HepG2 (cell line): Measurements from ENCODE around the gene SLC9A8. TPM values are rescaled to one million over a fixed set of nuclear protein-coding genes. Genes with fewer than 3 reads are reported as not detected.

ENCODE experiments used
- ATAC-seq: fragments of 200-7000 bp; cut with Tn5 transposase; 3 replicates; pipeline ENCODE4 v1.9.1; 2020; ENCODE audit warnings: mild to moderate bottlenecking, moderate library complexity
- BruUV-seq: library from RNA; stranded (reverse); fragments of 400-500 nt; replicated peaks from 2 replicates; lab custom pipeline; 2021; lab: Mats Ljungman, UMichigan
- CTCF ChIA-PET: fragments of 300-600 bp; formaldehyde crosslinking; extraction: SDS; loops from one replicate; lab custom pipeline; 2021; ENCODE audit warnings: low total read pairs, inconsistent platforms, low intra/inter-chr PET ratio; lab: Yijun Ruan, JAX
- POLR2A ChIA-PET: fragments of 350-600 bp; sonication (Branson Sonifier 250); formaldehyde crosslinking; loops from one replicate; lab custom pipeline; 2020; ENCODE audit warnings: antibody characterized with exemption, inconsistent platforms; lab: Yijun Ruan, JAX
- DNase-seq: peaks from one replicate; pipeline ENCODE4 v3.0.0-alpha.2; 2015; ENCODE audit warnings: low spot score
- FAIRE-seq: peaks from 3 replicates; lab custom pipeline; 2011; peaks lifted over from hg19 to GRCh38; lab: Jason Lieb, UNC
- H2AFZ ChIP-seq: one replicate; pipeline ENCODE4 v1.6.1; 2011; ENCODE audit warnings: low read length, inconsistent platforms
- H3K27ac ChIP-seq: fragments of 300-600 bp; 3 replicates; pipeline ENCODE4 v1.8.0; 2011; ENCODE audit warnings: mixed run types, mild to moderate bottlenecking, mixed read lengths, low read length, inconsistent platforms; ENCODE audit not compliant: insufficient read depth; ENCODE audit errors: extremely low read length
- H3K27me3 ChIP-seq, 2 experiments: fragments of 200-600 bp in 1 of 2; 2 replicates in 1 of 2; 3 replicates in 1 of 2; pipeline versions ENCODE4 v1.6.0 to v1.8.0; 2011; ENCODE audit warnings: low read length in 2 of 2, mild to moderate bottlenecking in 2 of 2, moderate library complexity in 2 of 2, inconsistent platforms in 1 of 2; ENCODE audit not compliant: insufficient read depth in 2 of 2, control insufficient read depth in 1 of 2
- H3K36me3 ChIP-seq, 2 experiments: fragments of 200-600 bp in 1 of 2; replicated peaks in 1 of 2; 2 replicates in 1 of 2; 3 replicates in 1 of 2; pipeline versions ENCODE4 v1.5.1 to v1.8.0; 2011; ENCODE audit warnings: low read length in 2 of 2, inconsistent platforms in 1 of 2; ENCODE audit not compliant: insufficient read depth in 2 of 2, control insufficient read depth in 1 of 2
- H3K4me1 ChIP-seq: 2 replicates; pipeline ENCODE4 v1.5.1; 2012; ENCODE audit warnings: low read length, inconsistent platforms; ENCODE audit not compliant: insufficient read depth
- H3K4me2 ChIP-seq: 2 replicates; pipeline ENCODE4 v1.6.0; 2011; ENCODE audit warnings: low read depth, low read length, inconsistent platforms
- H3K4me3 ChIP-seq, 3 experiments: fragments of 200-600 bp in 1 of 3; sonication (generic), shearing (Covaris generic) in 1 of 3; replicated peaks in 1 of 3; 2 replicates each; pipeline ENCODE4 v1.5.1; 2011 to 2016; ENCODE audit warnings: low read length in 3 of 3, inconsistent platforms in 2 of 3, low read depth in 2 of 3, mild to moderate bottlenecking in 2 of 3, control low read depth in 1 of 3, mixed read lengths in 1 of 3; ENCODE audit not compliant: insufficient read depth in 1 of 3
- H3K79me2 ChIP-seq: one replicate; pipeline ENCODE4 v1.6.1; 2011; ENCODE audit warnings: low read length, inconsistent platforms; ENCODE audit not compliant: insufficient read depth
- H3K9ac ChIP-seq: 2 replicates; pipeline ENCODE4 v1.6.0; 2011; ENCODE audit warnings: mild to moderate bottlenecking, low read depth, low read length, inconsistent platforms; ENCODE audit not compliant: insufficient read depth
- H3K9me3 ChIP-seq: 2 replicates; pipeline ENCODE4 v1.5.1; 2012; ENCODE audit warnings: mild to moderate bottlenecking, low read length
- H4K20me1 ChIP-seq: 2 replicates; pipeline ENCODE4 v1.6.0; 2011; ENCODE audit warnings: inconsistent platforms, mild to moderate bottlenecking, low read length, moderate library complexity; ENCODE audit not compliant: insufficient read depth
- ETV6 ChIP-seq: sonication (generic); formaldehyde crosslinking; conservative IDR thresholded peaks from 2 replicates; pipeline ENCODE4 v1.4.0; 2020; ENCODE audit warnings: missing genetic modification reagents
- FOSL1 ChIP-seq: sonication (generic); formaldehyde crosslinking; IDR thresholded peaks from 2 replicates; pipeline ENCODE4 v1.9.0; 2021; ENCODE audit warnings: missing genetic modification reagents, borderline replicate concordance
- GABPA ChIP-seq, 2 experiments: IDR thresholded peaks; 2 replicates each; pipeline ENCODE4 v1.6.1; 2011 to 2016; ENCODE audit warnings: low read depth in 2 of 2, low read length in 1 of 2, missing biosample characterization in 1 of 2, missing genetic modification characterization in 1 of 2
- MLLT10 ChIP-seq: sonication (generic); formaldehyde crosslinking; IDR thresholded peaks from 2 replicates; pipeline ENCODE4 v1.4.0; 2020; ENCODE audit warnings: missing genetic modification reagents
- MYC ChIP-seq: sonication (generic); formaldehyde crosslinking; IDR thresholded peaks from 2 replicates; pipeline ENCODE4 v1.9.0; 2021; ENCODE audit warnings: missing genetic modification reagents, borderline replicate concordance
- NR1H2 ChIP-seq: sonication (generic); formaldehyde crosslinking; IDR thresholded peaks from 2 replicates; pipeline ENCODE4 v1.8.1; 2022; ENCODE audit warnings: low read depth, missing genetic modification reagents, borderline replicate concordance
- ZMYM4 ChIP-seq: sonication (generic); formaldehyde crosslinking; IDR thresholded peaks from 2 replicates; pipeline ENCODE4 v1.8.1; 2023; ENCODE audit warnings: mild to moderate bottlenecking, missing genetic modification reagents
- ZNF883 ChIP-seq: sonication (generic); formaldehyde crosslinking; IDR thresholded peaks from 2 replicates; pipeline ENCODE4 v1.5.1; 2020; ENCODE audit warnings: mild to moderate bottlenecking, missing genetic modification reagents; ENCODE audit errors: not compliant biosample characterization
- WGBS: methylation state at CpG from one replicate; pipeline ENCODE4 v1.1.6; 2017; ENCODE audit warnings: low lambda C conversion rate; 5-methylcytosine and 5-hydroxymethylcytosine counted together
- in situ Hi-C: cut with HindIII; loops from 2 replicates; pipeline ENCODE4 v1.10.0; 2017; ENCODE audit warnings: low pct_unique_long_range_greater_than_20kb; ENCODE audit not compliant: extremely low pct_ligation_motif_present
- intact Hi-C: fragments of 100-400 bp; cut with micrococcal nuclease; formaldehyde crosslinking; loops from one replicate; pipeline ENCODE4 v1.10.0; 2022; ENCODE audit not compliant: unreplicated experiment
- polyA plus RNA-seq, 8 experiments: library from polyadenylated mRNA; depleted of rRNA in 3 of 8; stranded (reverse) in 7 of 8; unstranded in 1 of 8; fragments of >200 nt; fragmentation: Illumina TruSeq in 4 of 8; extraction: Trizol in 4 of 8; gene quantifications; 2 replicates each; pipeline versions ENCODE4 v1.2.1 to v1.2.3, GENCODE V29; 2011 to 2016; ENCODE audit warnings: low read depth in 4 of 8, missing spikeins in 1 of 8, mixed read lengths in 1 of 8; ENCODE audit not compliant: insufficient read depth in 1 of 8
- total RNA-seq, 5 experiments: library from RNA; depleted of rRNA; stranded (reverse); fragments of >200 nt; fragmentation: Illumina TruSeq; extraction: Trizol; gene quantifications; 2 replicates each; pipeline ENCODE4 v1.2.3, GENCODE V29; 2016; ENCODE audit warnings: low read depth in 1 of 5
- TF ChIP-seq, protein P1 (sequence below): sonication (generic); formaldehyde crosslinking; IDR thresholded peaks from 2 replicates; pipeline ENCODE4 v1.4.0; 2020; ENCODE audit warnings: missing genetic modification reagents
- TF ChIP-seq, protein P2 (sequence below): sonication (generic); formaldehyde crosslinking; IDR thresholded peaks from 2 replicates; pipeline ENCODE4 v1.5.0; 2020; ENCODE audit warnings: mild to moderate bottlenecking, missing genetic modification reagents
- TF ChIP-seq, protein P3 (sequence below): sonication (generic); formaldehyde crosslinking; conservative IDR thresholded peaks from 2 replicates; pipeline ENCODE4 v1.4.0; 2020; ENCODE audit warnings: missing genetic modification reagents
- TF ChIP-seq, protein P4 (sequence below): IDR thresholded peaks from 2 replicates; pipeline ENCODE4 v1.6.1; 2016; ENCODE audit warnings: low read depth, borderline replicate concordance

The SLC9A8 gene
- total and polyA plus RNA-seq, 2 of the 13 experiments (the other 11 are each of a cell fraction or from before 2014, with no cell fraction given), result 4.1 to 7.4 TPM

DNA sequence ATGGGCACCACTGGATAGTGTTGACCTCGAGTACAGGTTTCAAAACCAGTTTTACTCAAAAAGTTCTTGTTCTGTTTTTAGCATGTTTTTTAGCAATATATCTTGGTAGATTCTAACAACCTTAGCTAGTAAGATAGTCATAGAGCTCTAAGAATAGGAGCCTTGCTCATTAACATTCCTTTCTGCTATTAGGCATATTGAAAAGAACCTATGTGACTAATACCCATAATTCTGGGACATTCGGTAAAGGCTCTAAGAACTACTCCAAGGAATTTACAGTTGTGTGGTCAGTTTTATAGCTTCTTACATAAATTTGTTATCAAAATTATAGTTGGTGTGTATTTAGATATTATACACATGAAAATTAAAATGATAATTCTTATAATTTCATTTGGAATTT lies 11.6 kb downstream of the SLC9A8 start:
- FAIRE-seq (no peak), DNase-seq (no peak)
- Histone ChIP-seq H3K27ac (no peak overlapping the region), H3K9ac (no peak overlapping the region), H4K20me1 (no peaks in the 10 kb centered on the region)
- TF ChIP-seq FOSL1 (no peak), GABPA (IDR thresholded peaks at IDR 0.05; ENCODE audit: low read depth, low read length) (no peak), GABPA (CRISPR knock-in tag; IDR thresholded peaks at IDR 0.05; ENCODE audit: low read depth) (no peak)
- TF ChIP-seq, all 625 proteins: peak for 0
- no TSS peak for BruUV-seq
- Histone ChIP-seq H3K36me3 (peaks cover 9 to 25% of the 10 kb centered on the region in 2 experiments), H3K9me3 (no peaks in the 10 kb centered on the region), H3K79me2 (no peaks in the 10 kb centered on the region), H3K27me3 (no peaks in the 10 kb centered on the region), H3K4me3 (no peak overlapping the region), H3K4me1 (peaks cover 25% of the 10 kb centered on the region), H3K4me2 (no peak overlapping the region), H2AFZ (no peak overlapping the region)
- ATAC-seq, result no peak
- WGBS, result 95% methylated on average over 2 of the region's 2 CpGs
- in situ Hi-C loops (no loop called here), intact Hi-C loops (no loop called here)
- ChIA-PET CTCF (no interaction called here), POLR2A (interaction anchor here (1.1 to 6.8 kb wide), 4 partner anchors 8 to 92 kb away, joined by 3 to 44 read pairs (median 6); partner anchors contain the start of gene SLC9A8)

DNA sequence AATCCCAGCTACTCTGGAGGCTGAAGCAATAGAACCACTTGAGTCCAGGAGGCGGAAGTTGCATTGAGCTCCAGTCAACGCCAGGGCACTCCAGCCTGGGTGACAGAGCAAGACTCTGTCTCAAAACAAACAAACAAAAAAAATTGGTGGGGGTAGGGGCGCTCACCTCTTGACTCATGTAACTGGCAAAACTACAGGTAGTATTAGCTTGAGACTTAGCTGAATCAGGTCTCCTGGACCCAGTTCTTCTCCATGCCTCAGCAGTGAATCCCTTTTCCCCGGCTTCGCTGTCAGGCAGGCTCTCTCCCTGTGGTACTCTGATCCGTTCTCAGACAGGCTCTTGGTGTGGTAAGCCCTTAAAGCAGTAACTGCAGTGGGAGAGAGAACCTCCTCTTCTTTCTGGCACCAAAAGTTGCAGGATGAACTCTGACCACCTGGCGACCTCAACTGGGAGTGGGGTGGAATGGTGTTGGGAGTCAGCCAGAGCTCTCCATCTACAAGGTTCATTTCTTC lies 12.9 kb downstream of the SLC9A8 start:
- no peaks in the 10 kb centered on the region for H3K27me3 ChIP-seq
- H3K9ac ChIP-seq, result no peak overlapping the region
- 64% methylated on average over 7 of the region's 7 CpGs for WGBS
- in situ Hi-C loops (no loop called here), intact Hi-C loops (no loop called here)
- peaks cover 7 to 16% of the 10 kb centered on the region in 2 experiments for H3K36me3 ChIP-seq
- ATAC-seq (peak; percentile 83), FAIRE-seq (peak; percentile 59), DNase-seq (peak; percentile 51)
- H2AFZ ChIP-seq, result no peak overlapping the region
- H3K4me3 ChIP-seq, result no peak overlapping the region
- ChIA-PET CTCF (no interaction called here), POLR2A (interaction anchor here (1.0 to 6.8 kb wide), 2 partner anchors 13 to 50 kb away, joined by 3 to 44 read pairs; partner anchors contain the start of gene SLC9A8)
- peaks cover 29% of the 10 kb centered on the region for H3K4me1 ChIP-seq
- BruUV-seq, result no TSS peak
- H3K79me2 ChIP-seq, result no peaks in the 10 kb centered on the region
- H3K4me2 ChIP-seq, result no peak overlapping the region
- no peak overlapping the region for H3K27ac ChIP-seq
- H3K9me3 ChIP-seq, result no peaks in the 10 kb centered on the region
- no peaks in the 10 kb centered on the region for H4K20me1 ChIP-seq
- no peak for TF ChIP-seq MLLT10 (CRISPR knock-in tag)
- TF ChIP-seq, protein P1, sequence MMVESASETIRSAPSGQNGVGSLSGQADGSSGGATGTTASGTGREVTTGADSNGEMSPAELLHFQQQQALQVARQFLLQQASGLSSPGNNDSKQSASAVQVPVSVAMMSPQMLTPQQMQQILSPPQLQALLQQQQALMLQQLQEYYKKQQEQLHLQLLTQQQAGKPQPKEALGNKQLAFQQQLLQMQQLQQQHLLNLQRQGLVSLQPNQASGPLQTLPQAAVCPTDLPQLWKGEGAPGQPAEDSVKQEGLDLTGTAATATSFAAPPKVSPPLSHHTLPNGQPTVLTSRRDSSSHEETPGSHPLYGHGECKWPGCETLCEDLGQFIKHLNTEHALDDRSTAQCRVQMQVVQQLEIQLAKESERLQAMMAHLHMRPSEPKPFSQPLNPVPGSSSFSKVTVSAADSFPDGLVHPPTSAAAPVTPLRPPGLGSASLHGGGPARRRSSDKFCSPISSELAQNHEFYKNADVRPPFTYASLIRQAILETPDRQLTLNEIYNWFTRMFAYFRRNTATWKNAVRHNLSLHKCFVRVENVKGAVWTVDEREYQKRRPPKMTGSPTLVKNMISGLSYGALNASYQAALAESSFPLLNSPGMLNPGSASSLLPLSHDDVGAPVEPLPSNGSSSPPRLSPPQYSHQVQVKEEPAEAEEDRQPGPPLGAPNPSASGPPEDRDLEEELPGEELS (CRISPR knock-in tag), result 0 out of 2 replicates have a peak, but pooled peaks have one; percentile 14
- TF ChIP-seq, protein P2, sequence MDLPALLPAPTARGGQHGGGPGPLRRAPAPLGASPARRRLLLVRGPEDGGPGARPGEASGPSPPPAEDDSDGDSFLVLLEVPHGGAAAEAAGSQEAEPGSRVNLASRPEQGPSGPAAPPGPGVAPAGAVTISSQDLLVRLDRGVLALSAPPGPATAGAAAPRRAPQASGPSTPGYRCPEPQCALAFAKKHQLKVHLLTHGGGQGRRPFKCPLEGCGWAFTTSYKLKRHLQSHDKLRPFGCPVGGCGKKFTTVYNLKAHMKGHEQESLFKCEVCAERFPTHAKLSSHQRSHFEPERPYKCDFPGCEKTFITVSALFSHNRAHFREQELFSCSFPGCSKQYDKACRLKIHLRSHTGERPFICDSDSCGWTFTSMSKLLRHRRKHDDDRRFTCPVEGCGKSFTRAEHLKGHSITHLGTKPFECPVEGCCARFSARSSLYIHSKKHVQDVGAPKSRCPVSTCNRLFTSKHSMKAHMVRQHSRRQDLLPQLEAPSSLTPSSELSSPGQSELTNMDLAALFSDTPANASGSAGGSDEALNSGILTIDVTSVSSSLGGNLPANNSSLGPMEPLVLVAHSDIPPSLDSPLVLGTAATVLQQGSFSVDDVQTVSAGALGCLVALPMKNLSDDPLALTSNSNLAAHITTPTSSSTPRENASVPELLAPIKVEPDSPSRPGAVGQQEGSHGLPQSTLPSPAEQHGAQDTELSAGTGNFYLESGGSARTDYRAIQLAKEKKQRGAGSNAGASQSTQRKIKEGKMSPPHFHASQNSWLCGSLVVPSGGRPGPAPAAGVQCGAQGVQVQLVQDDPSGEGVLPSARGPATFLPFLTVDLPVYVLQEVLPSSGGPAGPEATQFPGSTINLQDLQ, result no peak
- peak; percentile 46 for TF ChIP-seq ZNF883 (CRISPR knock-in tag)
- TF ChIP-seq, protein P3, sequence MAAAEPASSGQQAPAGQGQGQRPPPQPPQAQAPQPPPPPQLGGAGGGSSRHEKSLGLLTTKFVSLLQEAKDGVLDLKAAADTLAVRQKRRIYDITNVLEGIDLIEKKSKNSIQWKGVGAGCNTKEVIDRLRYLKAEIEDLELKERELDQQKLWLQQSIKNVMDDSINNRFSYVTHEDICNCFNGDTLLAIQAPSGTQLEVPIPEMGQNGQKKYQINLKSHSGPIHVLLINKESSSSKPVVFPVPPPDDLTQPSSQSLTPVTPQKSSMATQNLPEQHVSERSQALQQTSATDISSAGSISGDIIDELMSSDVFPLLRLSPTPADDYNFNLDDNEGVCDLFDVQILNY, result no peak
- peak; percentile 51 for TF ChIP-seq ZMYM4 (CRISPR knock-in tag)
- TF ChIP-seq NR1H2 (CRISPR knock-in tag), result no peak
- TF ChIP-seq ETV6, result no peak
- TF ChIP-seq, protein P4, sequence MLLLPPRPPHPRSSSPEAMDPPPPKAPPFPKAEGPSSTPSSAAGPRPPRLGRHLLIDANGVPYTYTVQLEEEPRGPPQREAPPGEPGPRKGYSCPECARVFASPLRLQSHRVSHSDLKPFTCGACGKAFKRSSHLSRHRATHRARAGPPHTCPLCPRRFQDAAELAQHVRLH (CRISPR knock-in tag), result no peak
- no peak for TF ChIP-seq MYC (CRISPR knock-in tag)
